ENCODE measurements around the gene CCT8. TPM values are rescaled to one million over a fixed set of nuclear protein-coding genes. Genes with fewer than 3 reads are reported as not detected.
A peak's percentile ranks its signal among the peaks of the same experiment; 100 is the strongest.

CCT8 gene
- polyA plus RNA-seq, 1 of the 3 experiments (the other 2 are of a cell fraction): 102 TPM

- H3K9me3 ChIP-seq: no peaks in the 10 kb centered on the region
- no peak overlapping the region for H3K4me3 ChIP-seq (ENCODE audit: low read depth in 2 of 2, low read length in 1 of 2)
- DNase-seq: no peak
- POLR2A ChIA-PET: no interaction called here
- no peak overlapping the region for H2AFZ ChIP-seq (ENCODE audit: low read depth)
- no peak overlapping the region for H3K27ac ChIP-seq (ENCODE audit: low read depth in 2 of 2, low read length in 1 of 2)
- TF ChIP-seq EP300 (IDR thresholded peaks at IDR 0.05; ENCODE audit: borderline replicate concordance in 1 of 2, low read depth in 1 of 2, low read length in 1 of 2) (no peak), RFX5 (IDR thresholded peaks at IDR 0.05; ENCODE audit: low read length) (no peak), CHD2 (IDR thresholded peaks at IDR 0.05; ENCODE audit: low read length, partially characterized antibody) (no peak), TCF12 (IDR thresholded peaks at IDR 0.05) (no peak), ZBTB33 (IDR thresholded peaks at IDR 0.05; ENCODE audit: borderline replicate concordance, low read depth) (no peak), CTCF (IDR thresholded peaks at IDR 0.05) (no peak), POLR2AphosphoS5 (IDR thresholded peaks at IDR 0.05; ENCODE audit: low read depth, low read length) (no peak), NFIC (IDR thresholded peaks at IDR 0.05; ENCODE audit: borderline replicate concordance) (no peak), RAD21 (IDR thresholded peaks at IDR 0.05; ENCODE audit: low read length) (no peak), TAF1 (IDR thresholded peaks at IDR 0.05; ENCODE audit: borderline replicate concordance, low read depth, low read length) (no peak)
- H3F3A ChIP-seq (replicated peaks; ENCODE audit: insufficient read depth): no peaks in the 10 kb centered on the region
- no peak overlapping the region for H3K4me2 ChIP-seq
- H3K79me2 ChIP-seq (ENCODE audit: insufficient read depth): no peaks in the 10 kb centered on the region
- no peak overlapping the region for H3K9ac ChIP-seq
- H3K36me3 ChIP-seq (replicated peaks in 1 of 2; ENCODE audit: control insufficient read depth in 1 of 2, insufficient read depth in 2 of 2, low read length in 1 of 2): no peaks in the 10 kb centered on the region
- CTCF ChIA-PET: no interaction called here
- H3K27me3 ChIP-seq (ENCODE audit: insufficient read depth): no peaks in the 10 kb centered on the region
- peaks cover 0 to 15% of the 10 kb centered on the region in 2 experiments; a peak in 1 of 4 replicates for H3K4me1 ChIP-seq (ENCODE audit: control insufficient read depth in 1 of 2, insufficient read depth in 2 of 2, low read depth in 1 of 2, low read length in 1 of 2)
- no peaks in the 10 kb centered on the region for H3K9me2 ChIP-seq
- H4K20me1 ChIP-seq (ENCODE audit: insufficient read depth): no peaks in the 10 kb centered on the region
- 76% methylated on average over 2 of the region's 2 CpGs for WGBS (ENCODE audit: low lambda C conversion rate)
Observed at GRCh38 chr21:29102791-29103257, 29.4 kb upstream of the CCT8 start.

GRCh38 chr21:29098156-29098555, 24.7 kb upstream of the CCT8 start:
- Histone ChIP-seq H3K79me2 (ENCODE audit: insufficient read depth) (no peaks in the 10 kb centered on the region), H2AFZ (ENCODE audit: low read depth) (peak overlapping the region; percentile 63; the same call in 1 of the 2 replicates), H3K4me1 (ENCODE audit: control insufficient read depth in 1 of 2, insufficient read depth in 2 of 2, low read depth in 1 of 2, low read length in 1 of 2) (no peaks in the 10 kb centered on the region), H3K9me3 (no peaks in the 10 kb centered on the region), H3K27ac (ENCODE audit: low read depth in 2 of 2, low read length in 1 of 2) (peak overlapping the region in 1 of 2 experiments; percentile 57; a peak in 3 of 4 replicates), H3F3A (replicated peaks; ENCODE audit: insufficient read depth) (no peaks in the 10 kb centered on the region), H3K27me3 (ENCODE audit: insufficient read depth) (no peaks in the 10 kb centered on the region), H3K9me2 (no peaks in the 10 kb centered on the region), H3K36me3 (replicated peaks in 1 of 2; ENCODE audit: control insufficient read depth in 1 of 2, insufficient read depth in 2 of 2, low read length in 1 of 2) (no peaks in the 10 kb centered on the region), H3K4me2 (no peak overlapping the region; the same call in 1 of the 2 replicates), H3K9ac (no peak overlapping the region), H3K4me3 (ENCODE audit: low read depth in 2 of 2, low read length in 1 of 2) (no peak overlapping the region; a peak in 1 of 4 replicates), H4K20me1 (ENCODE audit: insufficient read depth) (no peaks in the 10 kb centered on the region)
- no peak for DNase-seq
- POLR2A ChIA-PET: interaction anchor here (0.5 kb wide), 1 partner anchor 80 kb away, joined by 3 read pairs; no protein-coding TSS in a partner anchor
- TF ChIP-seq JUND (IDR thresholded peaks at IDR 0.05) (peak; percentile 35; the same call in 1 of the 2 replicates), RXRA (IDR thresholded peaks at IDR 0.05; ENCODE audit: borderline replicate concordance, low read depth) (no peak), YY1 (IDR thresholded peaks at IDR 0.05; ENCODE audit: low read depth) (no peak), TCF12 (IDR thresholded peaks at IDR 0.05) (peak; percentile 79), RFX5 (IDR thresholded peaks at IDR 0.05; ENCODE audit: low read length) (no peak), PBX3 (IDR thresholded peaks at IDR 0.05) (peak; percentile 39), ZBTB33 (IDR thresholded peaks at IDR 0.05; ENCODE audit: borderline replicate concordance, low read depth) (no peak), USF1 (IDR thresholded peaks at IDR 0.05; ENCODE audit: borderline replicate concordance, low read depth) (no peak), FOXJ3 (CRISPR knock-in tag; IDR thresholded peaks at IDR 0.05) (no peak)
- CTCF ChIA-PET: interaction anchor here (1.0 to 1.8 kb wide), 3 partner anchors 10 to 268 kb away, joined by 3 to 5 read pairs (median 3); no protein-coding TSS in a partner anchor
- 39% methylated on average over 2 of the region's 2 CpGs for WGBS (ENCODE audit: low lambda C conversion rate)
